CD14-positive monocyte (primary cell): ENCODE measurements around the gene KASH5. TPM values are rescaled to one million over a fixed set of nuclear protein-coding genes. Genes with fewer than 3 reads are reported as not detected.

Experiments
- DNase-seq, 3 donors: peaks; one replicate each; pipeline ENCODE4 v3.0.0-alpha.2; 2011 to 2022
- H2AFZ ChIP-seq: 2 replicates; pipeline ENCODE4 v1.6.0; 2012; ENCODE audit warnings: mild to moderate bottlenecking, low read depth, low read length, inconsistent platforms; ENCODE audit not compliant: insufficient read depth, poor library complexity, severe bottlenecking
- H3K27ac ChIP-seq, 2 donors: 1 replicate in 1 of 2; 2 replicates in 1 of 2; pipeline ENCODE4 v1.5.1; 2012 to 2013; ENCODE audit warnings: low read length in 2 of 2, control low read depth in 1 of 2, inconsistent platforms in 1 of 2, low read depth in 1 of 2, mild to moderate bottlenecking in 1 of 2
- H3K27me3 ChIP-seq, 2 donors: one replicate each; pipeline versions ENCODE4 v1.6.0 to v1.6.1; 2011 to 2013; ENCODE audit warnings: low read length in 2 of 2; ENCODE audit not compliant: control insufficient read depth in 2 of 2, insufficient read depth in 2 of 2
- H3K36me3 ChIP-seq, 2 donors: replicated peaks in 1 of 2; 1 replicate in 1 of 2; 2 replicates in 1 of 2; pipeline versions ENCODE4 v1.5.1 to v1.6.1; 2012 to 2013; ENCODE audit warnings: low read length in 2 of 2, control low read depth in 1 of 2, inconsistent platforms in 1 of 2, mild to moderate bottlenecking in 1 of 2; ENCODE audit not compliant: insufficient read depth in 2 of 2, control insufficient read depth in 1 of 2
- H3K4me1 ChIP-seq, 2 donors: 1 replicate in 1 of 2; 2 replicates in 1 of 2; pipeline versions ENCODE4 v1.5.1 to v1.6.1; 2012 to 2013; ENCODE audit warnings: low read length in 2 of 2, control low read depth in 1 of 2, inconsistent platforms in 1 of 2, mild to moderate bottlenecking in 1 of 2, moderate library complexity in 1 of 2; ENCODE audit not compliant: insufficient read depth in 2 of 2, control insufficient read depth in 1 of 2
- H3K4me2 ChIP-seq: replicated peaks from 2 replicates; pipeline ENCODE3; 2012; ENCODE audit warnings: low read length, moderate library complexity, mild to moderate bottlenecking; ENCODE audit not compliant: poor library complexity, severe bottlenecking; ENCODE audit errors: extremely low read depth
- H3K4me3 ChIP-seq, 3 experiments: fragments of 200-600 bp in 1 of 3; sonication (generic) in 1 of 3; replicated peaks in 1 of 3; 1 replicate in 2 of 3; 2 replicates in 1 of 3; pipeline ENCODE4 v1.5.1; 2011 to 2013; ENCODE audit warnings: low read length in 3 of 3, mild to moderate bottlenecking in 3 of 3, control low read depth in 2 of 3, low read depth in 2 of 3, inconsistent platforms in 1 of 3, moderate library complexity in 1 of 3
- H3K79me2 ChIP-seq: 2 replicates; pipeline ENCODE4 v1.6.0; 2012; ENCODE audit warnings: mild to moderate bottlenecking, control low read depth, inconsistent platforms, low read length, moderate library complexity; ENCODE audit not compliant: insufficient read depth
- H3K9ac ChIP-seq: 2 replicates; pipeline ENCODE4 v1.6.0; 2017; ENCODE audit warnings: low read length, mild to moderate bottlenecking; ENCODE audit not compliant: insufficient read depth, poor library complexity, severe bottlenecking
- H3K9me3 ChIP-seq, 2 donors: replicated peaks in 1 of 2; 1 replicate in 1 of 2; 2 replicates in 1 of 2; pipeline versions ENCODE4 v1.5.1 to v1.6.1; 2012 to 2013; ENCODE audit warnings: low read length in 2 of 2, control low read depth in 1 of 2; ENCODE audit not compliant: control insufficient read depth in 1 of 2, insufficient read depth in 1 of 2
- H4K20me1 ChIP-seq: 2 replicates; pipeline ENCODE4 v1.6.0; 2012; ENCODE audit warnings: mild to moderate bottlenecking, low read length, control low read depth, moderate library complexity; ENCODE audit not compliant: insufficient read depth
- H3K27ac Mint-ChIP-seq, 7 donors: one replicate each; pipeline ENCODE4 v1.8.0; 2020; ENCODE audit warnings: mild to moderate bottlenecking in 7 of 7, mixed read lengths in 7 of 7, moderate library complexity in 6 of 7, inconsistent platforms in 2 of 7
- H3K27me3 Mint-ChIP-seq, 3 donors: one replicate each; pipeline ENCODE4 v1.8.0; 2021 to 2022; ENCODE audit warnings: low read depth in 3 of 3, mild to moderate bottlenecking in 3 of 3, mixed read lengths in 3 of 3, moderate library complexity in 3 of 3, inconsistent platforms in 1 of 3
- H3K36me3 Mint-ChIP-seq, 2 donors: one replicate each; pipeline ENCODE4 v1.8.0; 2020; ENCODE audit warnings: mixed read lengths in 2 of 2, inconsistent platforms in 1 of 2, mild to moderate bottlenecking in 1 of 2
- H3K4me1 Mint-ChIP-seq: one replicate; pipeline ENCODE4 v1.8.0; 2020; ENCODE audit warnings: mild to moderate bottlenecking, mixed read lengths
- H3K4me3 Mint-ChIP-seq, 2 donors: one replicate each; pipeline ENCODE4 v1.8.0; 2020; ENCODE audit warnings: mild to moderate bottlenecking in 2 of 2, mixed read lengths in 2 of 2, moderate library complexity in 1 of 2
- H3K9me3 Mint-ChIP-seq, 7 donors: one replicate each; pipeline ENCODE4 v1.8.0; 2020 to 2022; ENCODE audit warnings: mixed read lengths in 7 of 7, mild to moderate bottlenecking in 6 of 7, moderate library complexity in 6 of 7, inconsistent platforms in 2 of 7
- WGBS: methylation state at CpG from one replicate; pipeline ENCODE4 v1.1.5; 2013; ENCODE audit warnings: missing lambda C conversion rate; ENCODE audit not compliant: insufficient coverage; 5-methylcytosine and 5-hydroxymethylcytosine counted together
- intact Hi-C, 2 donors: fragments of 100-400 bp; cut with micrococcal nuclease; formaldehyde crosslinking; loops; one replicate each; pipeline versions ENCODE4 v1.15.0 to v1.15.1; 2023
- polyA plus RNA-seq, 3 donors: library from polyadenylated mRNA; depleted of rRNA in 1 of 3; unstranded in 2 of 3; stranded (reverse) in 1 of 3; fragments of 300-500 nt in 2 of 3; fragments of >200 nt in 1 of 3; fragmentation: Illumina TruSeq in 2 of 3; gene quantifications; 1 replicate in 2 of 3; 2 replicates in 1 of 3; pipeline ENCODE4 v1.2.3, GENCODE V29; 2012 to 2021
- TF ChIP-seq, protein P1 (sequence below): fragments of 200-600 bp; IDR thresholded peaks from one replicate; pipeline ENCODE4 v1.8.0; 2022; ENCODE audit warnings: antibody characterized with exemption, mild to moderate bottlenecking

KASH5 gene
- polyA plus RNA-seq, 3 donors: not detected

DNA sequence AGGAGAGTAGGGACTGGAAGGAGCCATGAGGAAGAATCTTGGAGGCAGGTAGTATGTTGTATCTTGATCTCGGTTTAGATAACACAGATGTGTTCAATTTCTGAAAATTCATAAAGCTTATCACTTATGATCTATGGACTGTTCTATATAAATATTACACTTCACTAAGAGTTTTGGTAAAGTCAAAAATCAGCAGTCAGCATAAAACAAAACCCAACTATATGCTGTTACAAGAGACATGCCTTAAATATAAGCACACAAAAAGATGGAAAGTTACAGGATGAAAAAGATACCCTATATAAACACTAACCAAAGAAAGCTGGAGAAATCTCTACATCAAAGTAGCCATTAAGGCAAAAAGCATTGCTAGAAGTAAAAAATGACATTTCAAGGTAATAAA, 4.5 kb upstream of the KASH5 start:
- Histone ChIP-seq H3K27ac (no peak overlapping the region), H3K9ac (no peak overlapping the region), H3K4me1 (peaks cover 3 to 5% of the 10 kb centered on the region in 2 donors), H3K4me2 (no peak overlapping the region), H3K4me3 (no peak overlapping the region), H2AFZ (no peak overlapping the region), H3K27me3 (peaks cover 0 to 3% of the 10 kb centered on the region in 2 donors), H4K20me1 (no peaks in the 10 kb centered on the region), H3K79me2 (no peaks in the 10 kb centered on the region), H3K9me3 (peaks cover 0 to 8% of the 10 kb centered on the region in 2 donors), H3K36me3 (no peaks in the 10 kb centered on the region)
- WGBS: no CpG with 5 or more reads among the region's 1 CpG
- peaks cover 12 to 18% (median 17%) of the 10 kb centered on the region in 3 donors for H3K27me3 Mint-ChIP-seq
- intact Hi-C loops: no loop called here
- no peaks in the 10 kb centered on the region for H3K36me3 Mint-ChIP-seq
- H3K9me3 Mint-ChIP-seq: peaks cover 7 to 19% (median 10%) of the 10 kb centered on the region in 7 donors
- H3K27ac Mint-ChIP-seq: no peak overlapping the region
- DNase-seq: no peak
- TF ChIP-seq, protein P1, sequence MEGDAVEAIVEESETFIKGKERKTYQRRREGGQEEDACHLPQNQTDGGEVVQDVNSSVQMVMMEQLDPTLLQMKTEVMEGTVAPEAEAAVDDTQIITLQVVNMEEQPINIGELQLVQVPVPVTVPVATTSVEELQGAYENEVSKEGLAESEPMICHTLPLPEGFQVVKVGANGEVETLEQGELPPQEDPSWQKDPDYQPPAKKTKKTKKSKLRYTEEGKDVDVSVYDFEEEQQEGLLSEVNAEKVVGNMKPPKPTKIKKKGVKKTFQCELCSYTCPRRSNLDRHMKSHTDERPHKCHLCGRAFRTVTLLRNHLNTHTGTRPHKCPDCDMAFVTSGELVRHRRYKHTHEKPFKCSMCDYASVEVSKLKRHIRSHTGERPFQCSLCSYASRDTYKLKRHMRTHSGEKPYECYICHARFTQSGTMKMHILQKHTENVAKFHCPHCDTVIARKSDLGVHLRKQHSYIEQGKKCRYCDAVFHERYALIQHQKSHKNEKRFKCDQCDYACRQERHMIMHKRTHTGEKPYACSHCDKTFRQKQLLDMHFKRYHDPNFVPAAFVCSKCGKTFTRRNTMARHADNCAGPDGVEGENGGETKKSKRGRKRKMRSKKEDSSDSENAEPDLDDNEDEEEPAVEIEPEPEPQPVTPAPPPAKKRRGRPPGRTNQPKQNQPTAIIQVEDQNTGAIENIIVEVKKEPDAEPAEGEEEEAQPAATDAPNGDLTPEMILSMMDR: no peak
- no peak overlapping the region for H3K4me3 Mint-ChIP-seq
- peaks cover 8% of the 10 kb centered on the region for H3K4me1 Mint-ChIP-seq

DNA sequence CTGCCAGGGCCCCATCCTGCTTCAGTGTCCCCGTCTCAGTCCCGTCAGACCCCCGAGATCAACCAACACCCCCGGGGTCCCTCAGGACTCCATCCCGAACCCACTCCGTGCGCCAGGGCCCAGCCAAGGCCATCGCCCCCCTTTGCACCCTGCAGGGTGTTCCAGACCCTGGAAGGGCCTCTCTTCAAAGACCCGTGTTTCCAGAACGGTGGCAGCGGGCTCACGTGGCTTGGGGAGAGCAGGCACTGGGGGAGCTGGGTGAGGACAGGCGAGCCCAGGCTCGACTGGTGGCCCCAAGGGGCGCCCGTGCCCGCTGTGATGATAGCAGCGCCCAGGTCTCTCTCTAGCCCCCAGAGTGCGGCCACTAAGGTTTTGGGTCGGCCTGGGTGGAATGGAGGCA, 1.4 kb downstream of the KASH5 start:
- intact Hi-C loops: no loop called here
- H2AFZ ChIP-seq: no peak overlapping the region

More for the DNA sequence above, 1.4 kb downstream of the KASH5 start:
- H3K4me3 Mint-ChIP-seq: no peak overlapping the region
- H3K27me3 Mint-ChIP-seq: peaks cover 8 to 23% (median 15%) of the 10 kb centered on the region in 3 donors
- no peaks in the 10 kb centered on the region for H4K20me1 ChIP-seq
- H3K27ac Mint-ChIP-seq: peak overlapping the region in 1 of 7 donors; percentile 44
- no peak overlapping the region for H3K4me3 ChIP-seq
- no peaks in the 10 kb centered on the region for H3K9me3 ChIP-seq
- WGBS: 95% methylated on average over 20 of the region's 20 CpGs
- no peaks in the 10 kb centered on the region for H3K36me3 Mint-ChIP-seq
- no peak for DNase-seq
- H3K4me1 ChIP-seq: peaks cover 3 to 5% of the 10 kb centered on the region in 2 donors
- no peak overlapping the region for H3K27ac ChIP-seq
- H3K27me3 ChIP-seq: no peaks in the 10 kb centered on the region
- TF ChIP-seq, protein P1: no peak
- peaks cover 13% of the 10 kb centered on the region for H3K4me1 Mint-ChIP-seq
- H3K79me2 ChIP-seq: no peaks in the 10 kb centered on the region
- no peak overlapping the region for H3K9ac ChIP-seq
- peaks cover 0 to 4% (median 0%) of the 10 kb centered on the region in 7 donors for H3K9me3 Mint-ChIP-seq
- no peaks in the 10 kb centered on the region for H3K36me3 ChIP-seq
- no peak overlapping the region for H3K4me2 ChIP-seq
